Sigmoid colon (tissue), 7 donors: ENCODE measurements around the gene SUPT3H. TPM values are rescaled to one million over a fixed set of nuclear protein-coding genes. Genes with fewer than 3 reads are reported as not detected.

ENCODE experiments used
- DNase-seq: peaks from one replicate; pipeline ENCODE4 v3.0.0-alpha.2; 2019
- H3K27ac ChIP-seq, 4 donors: fragments of 200-600 bp; sonication (generic); one replicate each; pipeline ENCODE4 v1.5.1; 2016 to 2019; ENCODE audit warnings: mild to moderate bottlenecking in 1 of 4
- H3K27me3 ChIP-seq, 3 donors: fragments of 200-600 bp; sonication (generic); one replicate each; pipeline ENCODE4 v1.5.1; 2019; ENCODE audit warnings: mild to moderate bottlenecking in 1 of 3
- H3K36me3 ChIP-seq, 4 donors: fragments of 200-600 bp; sonication (generic); one replicate each; pipeline ENCODE4 v1.5.1; 2016 to 2019
- H3K4me1 ChIP-seq, 4 donors: fragments of 200-600 bp; sonication (generic); one replicate each; pipeline ENCODE4 v1.5.1; 2017 to 2019
- H3K4me3 ChIP-seq, 4 donors: fragments of 200-600 bp; sonication (generic); one replicate each; pipeline ENCODE4 v1.5.1; 2017 to 2019; ENCODE audit warnings: mild to moderate bottlenecking in 2 of 4, moderate library complexity in 1 of 4
- H3K9me3 ChIP-seq, 4 donors: fragments of 200-600 bp in 3 of 4; sonication (generic) in 3 of 4; one replicate each; pipeline versions ENCODE4 v1.5.1 to v1.6.1; 2013 to 2019
- EP300 ChIP-seq, 4 donors: sonication (generic); formaldehyde crosslinking; IDR thresholded peaks; one replicate each; pipeline ENCODE4 v1.6.1; 2017; ENCODE audit warnings: antibody characterized with exemption in 4 of 4
- POLR2A ChIP-seq, 2 donors: fragments of 450-650 bp; IDR thresholded peaks; one replicate each; pipeline ENCODE4 v1.6.1; 2016; ENCODE audit warnings: antibody characterized with exemption in 2 of 2, mild to moderate bottlenecking in 2 of 2, moderate library complexity in 2 of 2
- POLR2AphosphoS5 ChIP-seq, 4 donors: sonication (generic); formaldehyde crosslinking; IDR thresholded peaks; one replicate each; pipeline ENCODE4 v1.6.1; 2017; ENCODE audit warnings: antibody characterized with exemption in 4 of 4
- WGBS, 2 donors: extraction: QIAGEN DNeasy Blood & Tissue Kit; methylation state at CpG; one replicate each; pipeline ENCODE4 v1.1.7; 2013; 5-methylcytosine and 5-hydroxymethylcytosine counted together
- intact Hi-C: fragments of 100-400 bp; cut with DNase I; formaldehyde crosslinking; loops from one replicate; pipeline ENCODE4 v1.15.1; 2023
- polyA plus RNA-seq, 3 donors: library from polyadenylated mRNA; stranded (reverse); fragments of 200-250 nt; gene quantifications; one replicate each; pipeline ENCODE4 v1.2.3, GENCODE V29; 2013
- total RNA-seq, 4 donors: library from RNA; depleted of rRNA; stranded (reverse); fragments of >200 nt; gene quantifications; one replicate each; pipeline ENCODE4 v1.1.0, GENCODE V29; 2016
- TF ChIP-seq, protein P1 (sequence below), 4 experiments: fragments of 450-650 bp in 3 of 4; fragments of 200-600 bp in 1 of 4; IDR thresholded peaks; one replicate each; pipeline ENCODE4 v1.5.1; 2016 to 2019; ENCODE audit warnings: antibody characterized with exemption in 4 of 4, mild to moderate bottlenecking in 3 of 4, moderate library complexity in 2 of 4
- donor health status: healthy with polysubstance abuse.
- donor health status: Bipolar disorder and iron deficiency.
- donor health status: healthy.

The SUPT3H gene
- total and polyA plus RNA-seq, 7 donors, result 1.6 to 18.2 (median 10.6) TPM

DNA sequence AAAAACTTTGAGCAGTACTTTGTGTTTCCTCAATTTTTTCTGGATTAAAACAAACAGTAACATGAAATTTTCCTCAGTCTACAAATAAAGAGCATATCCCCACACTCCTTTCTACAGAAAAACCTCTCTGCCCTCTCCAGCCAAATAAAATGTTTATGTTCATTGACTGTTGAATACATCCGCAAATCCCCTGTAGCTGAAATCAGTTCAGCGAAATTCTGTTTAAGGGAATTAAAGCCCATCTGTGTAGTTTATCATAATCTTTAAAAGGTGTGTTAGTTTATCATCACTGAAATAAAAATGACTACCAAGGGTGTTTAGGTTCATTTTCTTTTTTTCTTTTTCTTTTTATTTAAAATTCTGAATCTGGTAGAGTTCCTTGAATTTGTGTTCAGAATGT lies 207.4 kb downstream of the SUPT3H start:
- WGBS, 2 donors, result 88 to 96% methylated on average over 2 of the region's 2 CpGs
- TF ChIP-seq, protein P1, sequence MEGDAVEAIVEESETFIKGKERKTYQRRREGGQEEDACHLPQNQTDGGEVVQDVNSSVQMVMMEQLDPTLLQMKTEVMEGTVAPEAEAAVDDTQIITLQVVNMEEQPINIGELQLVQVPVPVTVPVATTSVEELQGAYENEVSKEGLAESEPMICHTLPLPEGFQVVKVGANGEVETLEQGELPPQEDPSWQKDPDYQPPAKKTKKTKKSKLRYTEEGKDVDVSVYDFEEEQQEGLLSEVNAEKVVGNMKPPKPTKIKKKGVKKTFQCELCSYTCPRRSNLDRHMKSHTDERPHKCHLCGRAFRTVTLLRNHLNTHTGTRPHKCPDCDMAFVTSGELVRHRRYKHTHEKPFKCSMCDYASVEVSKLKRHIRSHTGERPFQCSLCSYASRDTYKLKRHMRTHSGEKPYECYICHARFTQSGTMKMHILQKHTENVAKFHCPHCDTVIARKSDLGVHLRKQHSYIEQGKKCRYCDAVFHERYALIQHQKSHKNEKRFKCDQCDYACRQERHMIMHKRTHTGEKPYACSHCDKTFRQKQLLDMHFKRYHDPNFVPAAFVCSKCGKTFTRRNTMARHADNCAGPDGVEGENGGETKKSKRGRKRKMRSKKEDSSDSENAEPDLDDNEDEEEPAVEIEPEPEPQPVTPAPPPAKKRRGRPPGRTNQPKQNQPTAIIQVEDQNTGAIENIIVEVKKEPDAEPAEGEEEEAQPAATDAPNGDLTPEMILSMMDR (IDR thresholded peaks at IDR 0.05), result no peak
- TF ChIP-seq POLR2AphosphoS5 (IDR thresholded peaks at IDR 0.05), result no peak
- H3K27me3 ChIP-seq, result no peaks in the 10 kb centered on the region

DNA sequence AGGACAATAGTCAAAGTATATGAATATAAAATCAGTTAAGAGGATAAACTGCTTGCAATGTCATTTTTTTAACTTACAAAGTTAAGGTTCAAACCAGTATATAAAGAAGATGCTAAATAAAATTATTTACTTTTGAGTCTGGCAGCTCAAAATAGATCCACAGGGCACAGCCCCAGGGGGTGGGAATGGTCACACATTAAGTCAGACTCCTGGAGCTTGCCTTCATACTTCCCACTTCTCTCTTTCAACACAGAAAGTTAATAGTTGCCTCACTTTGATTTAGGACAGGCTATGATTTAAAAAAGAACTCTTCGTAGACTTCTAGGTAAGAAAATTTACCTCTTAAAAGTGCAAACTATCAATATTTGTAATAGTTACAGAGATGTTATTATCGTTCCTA lies 207.9 kb downstream of the SUPT3H start:
- DNase-seq, result no peak
- WGBS, 2 donors, result 85 to 92% methylated on average over 2 of the region's 2 CpGs
- TF ChIP-seq, protein P1 (IDR thresholded peaks at IDR 0.05), result no peak
- no peak for TF ChIP-seq EP300 (IDR thresholded peaks at IDR 0.05)
- TF ChIP-seq POLR2AphosphoS5 (IDR thresholded peaks at IDR 0.05), result no peak
- TF ChIP-seq POLR2A (IDR thresholded peaks at IDR 0.05), result no peak

More for the DNA sequence above, 207.4 kb downstream of the SUPT3H start:
- H3K27ac ChIP-seq, result no peak overlapping the region
- no peaks in the 10 kb centered on the region for H3K4me1 ChIP-seq
- H3K36me3 ChIP-seq, result no peaks in the 10 kb centered on the region
- no peak overlapping the region for H3K4me3 ChIP-seq
- no peaks in the 10 kb centered on the region for H3K9me3 ChIP-seq
- no peak for DNase-seq
- intact Hi-C loops, result no loop called here

DNA sequence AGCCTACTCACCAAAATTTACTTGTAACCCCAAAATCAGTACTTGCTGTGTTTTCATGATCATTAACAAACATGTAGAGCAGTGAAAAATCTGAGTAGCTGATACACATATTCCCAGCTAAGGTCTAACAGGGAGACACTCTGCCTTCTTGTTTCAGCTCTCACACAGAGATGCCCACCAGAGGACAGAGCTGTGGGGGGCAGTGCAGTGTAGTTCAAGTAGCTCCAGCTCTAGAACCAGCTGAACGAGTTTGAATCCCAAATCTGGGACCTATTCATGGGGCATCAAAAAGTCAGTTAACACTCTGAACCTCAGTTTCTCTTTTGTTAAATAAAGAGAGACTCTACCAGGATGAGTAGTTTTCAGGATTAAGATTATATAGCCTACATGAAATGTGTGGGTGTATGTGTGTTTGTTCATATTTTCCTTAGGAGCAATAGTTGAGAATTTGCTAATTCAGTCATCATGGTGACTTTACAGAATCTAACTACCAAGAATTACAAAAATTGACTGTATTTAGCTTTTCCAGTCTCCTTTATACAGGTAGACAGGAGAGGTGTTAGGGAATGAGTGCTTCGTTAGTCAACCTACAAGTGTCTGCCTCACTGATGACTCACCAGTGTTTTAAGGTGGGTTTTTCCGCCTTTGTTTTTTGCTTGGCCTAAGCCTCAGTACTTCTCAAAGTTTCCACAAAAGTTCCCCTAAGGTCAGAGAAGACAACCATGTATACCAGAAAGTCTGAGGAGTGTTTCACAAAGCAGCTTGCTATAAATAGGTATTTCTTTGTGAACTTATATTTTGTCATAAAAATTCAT lies 213.6 kb downstream of the SUPT3H start:
- Histone ChIP-seq H3K36me3 (no peaks in the 10 kb centered on the region), H3K4me1 (no peaks in the 10 kb centered on the region)
- TF ChIP-seq, protein P1 (IDR thresholded peaks at IDR 0.05), result no peak
- no peak for TF ChIP-seq POLR2AphosphoS5 (IDR thresholded peaks at IDR 0.05)
- TF ChIP-seq EP300 (IDR thresholded peaks at IDR 0.05), result no peak
- no peak for TF ChIP-seq POLR2A (IDR thresholded peaks at IDR 0.05)

More for the DNA sequence above, 207.9 kb downstream of the SUPT3H start:
- H3K4me1 ChIP-seq, result no peaks in the 10 kb centered on the region
- H3K4me3 ChIP-seq, result no peak overlapping the region
- no peaks in the 10 kb centered on the region for H3K36me3 ChIP-seq
- H3K27me3 ChIP-seq, result no peaks in the 10 kb centered on the region
- no peaks in the 10 kb centered on the region for H3K9me3 ChIP-seq
- intact Hi-C loops, result no loop called here
- H3K27ac ChIP-seq, result no peak overlapping the region

DNA sequence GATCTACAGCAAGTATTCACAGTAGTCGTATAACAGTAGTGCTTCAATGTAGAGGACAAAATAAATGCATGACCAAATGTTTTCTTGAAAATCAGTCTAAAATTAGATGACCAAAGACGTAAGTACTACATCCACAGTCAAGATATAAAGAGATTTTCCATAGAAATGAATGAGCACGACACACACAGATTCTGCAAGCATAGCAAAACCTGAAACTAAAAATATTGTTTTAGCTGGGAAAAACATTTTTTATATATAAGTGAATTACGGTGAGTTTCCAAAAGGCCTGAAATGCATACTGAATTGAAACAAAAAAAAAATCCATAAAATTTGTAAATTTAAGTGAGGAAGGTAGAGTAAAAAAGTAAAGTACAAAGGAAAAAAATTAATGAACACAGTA lies 217.4 kb downstream of the SUPT3H start:
- no peaks in the 10 kb centered on the region for H3K27me3 ChIP-seq
- intact Hi-C loops, result no loop called here
- no peaks in the 10 kb centered on the region for H3K4me1 ChIP-seq
- H3K36me3 ChIP-seq, result no peaks in the 10 kb centered on the region
- H3K4me3 ChIP-seq, result no peak overlapping the region
- WGBS, 2 donors, result 94 to 97% methylated on average over 4 of the region's 4 CpGs
- H3K27ac ChIP-seq, result no peak overlapping the region
- H3K9me3 ChIP-seq, result no peaks in the 10 kb centered on the region
- no peak for TF ChIP-seq POLR2A (IDR thresholded peaks at IDR 0.05)
- TF ChIP-seq EP300 (IDR thresholded peaks at IDR 0.05), result no peak
- TF ChIP-seq, protein P1 (IDR thresholded peaks at IDR 0.05), result no peak
- no peak for DNase-seq

More for the DNA sequence above, 213.6 kb downstream of the SUPT3H start:
- 88% methylated on average over 3 of the region's 3 CpGs for WGBS, 2 donors
- no peak for DNase-seq
- Histone ChIP-seq H3K27me3 (no peaks in the 10 kb centered on the region), H3K27ac (no peak overlapping the region), H3K4me3 (no peak overlapping the region), H3K9me3 (no peaks in the 10 kb centered on the region)
- intact Hi-C loops, result no loop called here

DNA sequence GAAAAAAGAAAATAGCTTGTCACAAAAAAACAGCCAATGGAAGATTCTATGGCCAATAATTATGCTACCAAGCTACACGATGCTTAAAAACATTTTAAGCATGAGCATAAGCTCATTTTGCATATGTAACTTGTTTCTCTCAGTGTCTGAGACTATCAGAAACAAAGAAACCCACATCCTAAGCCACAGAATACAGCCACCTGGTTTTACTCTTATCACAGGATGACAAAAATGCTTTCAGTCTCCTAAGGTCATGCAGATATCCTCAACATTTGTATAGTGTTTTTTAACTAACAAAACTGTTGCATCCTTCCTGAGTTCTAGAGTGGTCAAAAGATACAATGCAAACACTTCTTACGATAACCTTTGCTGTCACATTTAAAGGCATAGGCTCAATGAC lies 221.7 kb downstream of the SUPT3H start:
- no peaks in the 10 kb centered on the region for H3K36me3 ChIP-seq
- no peaks in the 10 kb centered on the region for H3K4me1 ChIP-seq
- H3K9me3 ChIP-seq, result no peaks in the 10 kb centered on the region
- intact Hi-C loops, result no loop called here
- no peak for DNase-seq
- TF ChIP-seq POLR2AphosphoS5 (IDR thresholded peaks at IDR 0.05), result no peak
- TF ChIP-seq EP300 (IDR thresholded peaks at IDR 0.05), result no peak
- no peak for TF ChIP-seq POLR2A (IDR thresholded peaks at IDR 0.05)
- TF ChIP-seq, protein P1 (IDR thresholded peaks at IDR 0.05), result no peak
- H3K27me3 ChIP-seq, result no peaks in the 10 kb centered on the region
- no peak overlapping the region for H3K27ac ChIP-seq
- no peak overlapping the region for H3K4me3 ChIP-seq
- 52 to 82% methylated on average over 2 of the region's 2 CpGs for WGBS, 2 donors
